ENCODE results near the gene OR5AP2.
"Not testable (repeated sequence)": the region's sequence is repeated elsewhere in the genome, so short reads cannot be mapped to it uniquely, and the experiment has no call there.

Gene OR5AP2

DNA sequence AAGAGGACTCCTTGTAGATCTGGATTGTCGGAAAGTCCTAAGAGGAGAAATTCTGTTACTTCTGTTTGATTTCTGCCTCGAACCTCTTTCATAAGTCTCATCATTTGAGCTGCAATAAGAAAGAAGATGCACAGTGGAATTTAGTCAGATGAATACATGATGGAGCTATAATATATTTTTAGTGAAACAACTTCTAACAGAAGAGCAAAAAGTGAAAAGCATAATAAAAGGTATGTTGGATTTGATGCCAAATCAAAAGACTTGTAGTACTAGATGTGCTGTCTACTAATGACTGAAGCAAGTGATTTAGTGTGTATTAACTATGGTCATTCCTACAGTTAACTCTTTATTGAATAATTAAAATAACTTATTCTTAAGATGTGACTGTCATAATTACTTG is at the start of gene OR5AP2:
Gene OR5AP2 (minus strand): TSS at position 101 of the 400 bp plus-strand sequence. CDS start 0 bp downstream, at position 101.
- TF ChIP-seq, protein P1, sequence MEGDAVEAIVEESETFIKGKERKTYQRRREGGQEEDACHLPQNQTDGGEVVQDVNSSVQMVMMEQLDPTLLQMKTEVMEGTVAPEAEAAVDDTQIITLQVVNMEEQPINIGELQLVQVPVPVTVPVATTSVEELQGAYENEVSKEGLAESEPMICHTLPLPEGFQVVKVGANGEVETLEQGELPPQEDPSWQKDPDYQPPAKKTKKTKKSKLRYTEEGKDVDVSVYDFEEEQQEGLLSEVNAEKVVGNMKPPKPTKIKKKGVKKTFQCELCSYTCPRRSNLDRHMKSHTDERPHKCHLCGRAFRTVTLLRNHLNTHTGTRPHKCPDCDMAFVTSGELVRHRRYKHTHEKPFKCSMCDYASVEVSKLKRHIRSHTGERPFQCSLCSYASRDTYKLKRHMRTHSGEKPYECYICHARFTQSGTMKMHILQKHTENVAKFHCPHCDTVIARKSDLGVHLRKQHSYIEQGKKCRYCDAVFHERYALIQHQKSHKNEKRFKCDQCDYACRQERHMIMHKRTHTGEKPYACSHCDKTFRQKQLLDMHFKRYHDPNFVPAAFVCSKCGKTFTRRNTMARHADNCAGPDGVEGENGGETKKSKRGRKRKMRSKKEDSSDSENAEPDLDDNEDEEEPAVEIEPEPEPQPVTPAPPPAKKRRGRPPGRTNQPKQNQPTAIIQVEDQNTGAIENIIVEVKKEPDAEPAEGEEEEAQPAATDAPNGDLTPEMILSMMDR (IDR thresholded peaks at IDR 0.05; ENCODE audit: control insufficient read depth, extremely low read depth, insufficient read depth): no peak
- H3K4me3 ChIP-seq (ENCODE audit: low read depth, low read length): no peak within 1 kb of the TSS
- no peak for DNase-seq (ENCODE audit: low read depth)

DNA sequence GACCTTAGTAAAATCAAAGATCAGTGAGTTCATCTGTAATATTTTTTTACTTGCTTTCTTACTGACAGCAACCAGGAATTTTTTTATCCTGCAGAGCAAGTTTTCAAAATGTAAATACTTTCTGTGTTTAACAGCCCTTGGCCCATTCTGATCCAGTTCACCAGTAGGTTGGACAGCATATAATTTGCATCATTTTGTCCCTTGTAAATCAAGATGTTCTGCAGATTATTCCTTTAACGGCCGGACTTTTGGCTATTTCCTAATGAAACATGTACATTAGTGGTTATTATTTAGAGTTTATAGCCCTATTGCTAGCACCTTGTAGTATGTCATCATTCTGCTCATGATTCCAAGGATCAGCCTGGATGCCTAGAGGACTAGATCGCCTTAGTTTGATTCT is 48.9 kb upstream of the OR5AP2 start:
- peak; percentile 91 for DNase-seq (ENCODE audit: low read depth)
- H3K4me3 ChIP-seq (ENCODE audit: low read depth, low read length): not testable (repeated sequence)

DNA sequence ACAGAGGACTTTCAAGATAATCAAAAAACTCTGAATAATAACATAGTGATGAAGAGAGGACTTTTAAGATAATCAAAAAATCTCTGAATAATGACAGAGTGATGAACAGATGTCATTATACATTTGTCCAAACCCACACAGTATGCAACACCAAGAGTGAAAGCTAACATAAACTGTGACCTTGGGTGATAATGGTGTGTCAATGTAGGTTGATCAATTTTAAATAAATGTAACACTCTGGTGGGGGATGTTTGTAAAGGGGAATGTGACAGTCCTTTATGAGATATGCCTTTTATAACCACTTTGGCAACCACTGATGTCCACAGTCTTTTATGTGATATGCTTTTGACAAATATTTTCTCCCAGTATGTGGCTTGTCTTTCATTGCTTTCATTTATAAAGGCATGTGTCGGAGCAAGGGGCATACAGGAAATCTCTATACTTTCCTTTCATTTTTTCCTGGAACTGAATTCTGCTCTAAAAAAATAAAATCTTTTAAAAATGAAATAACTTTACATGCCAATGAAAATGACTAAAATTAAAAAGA is 46.4 kb upstream of the OR5AP2 start:
- TF ChIP-seq, protein P1 (IDR thresholded peaks at IDR 0.05; ENCODE audit: control insufficient read depth, extremely low read depth, insufficient read depth): no peak
- DNase-seq (ENCODE audit: low read depth): no peak
- no peak overlapping the region for H3K4me3 ChIP-seq (ENCODE audit: low read depth, low read length)

DNA sequence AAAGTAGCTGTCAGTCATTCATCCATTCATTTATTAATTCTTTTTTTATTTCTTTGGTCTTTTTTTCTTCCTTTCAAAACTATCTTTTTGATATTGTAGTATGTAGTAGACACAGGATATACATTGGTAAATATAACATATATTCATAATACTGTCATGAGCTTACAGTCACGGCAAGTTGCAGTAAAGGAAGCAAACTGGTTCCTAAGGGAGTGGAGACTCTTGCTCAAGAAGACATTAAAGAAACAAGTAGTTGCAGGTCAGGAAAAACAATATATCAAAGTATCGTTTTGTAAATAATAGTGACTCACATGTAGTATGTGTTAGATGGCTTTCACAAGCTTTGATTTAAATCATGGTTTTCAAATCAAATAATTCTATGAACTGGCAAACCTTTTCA is 28.7 kb upstream of the OR5AP2 start:
- TF ChIP-seq, protein P1 (IDR thresholded peaks at IDR 0.05; ENCODE audit: control insufficient read depth, extremely low read depth, insufficient read depth): no peak
- no peak for DNase-seq (ENCODE audit: low read depth)

DNA sequence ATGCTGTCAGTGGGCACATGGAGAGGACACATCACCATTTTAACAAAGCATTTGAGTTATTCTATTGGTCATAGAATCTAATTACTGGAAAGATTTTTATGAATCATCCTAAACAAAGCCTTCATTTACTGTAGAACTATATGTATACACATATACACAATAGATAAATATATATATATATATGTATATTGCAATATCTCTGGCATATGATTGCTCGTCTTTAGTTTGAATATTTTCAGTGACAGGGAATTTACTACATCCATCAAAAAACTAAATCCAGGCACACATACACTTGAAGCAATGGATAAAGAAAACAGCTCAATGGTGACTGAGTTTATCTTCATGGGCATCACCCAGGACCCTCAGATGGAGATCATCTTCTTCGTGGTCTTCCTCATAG is 21.1 kb upstream of the OR5AP2 start, which contains the start of gene OR5AR1:
Gene OR5AR1 (plus strand): TSS at position 301 of the 400 bp plus-strand sequence. CDS start 0 bp downstream, at position 301.
- no peak for DNase-seq (ENCODE audit: low read depth)
- TF ChIP-seq, protein P1 (IDR thresholded peaks at IDR 0.05; ENCODE audit: control insufficient read depth, extremely low read depth, insufficient read depth): no peak
- H3K4me3 ChIP-seq (ENCODE audit: low read depth, low read length): no peak within 1 kb of the TSS

More for the DNA sequence above, 28.7 kb upstream of the OR5AP2 start:
- H3K4me3 ChIP-seq (ENCODE audit: low read depth, low read length): no peak overlapping the region

DNA sequence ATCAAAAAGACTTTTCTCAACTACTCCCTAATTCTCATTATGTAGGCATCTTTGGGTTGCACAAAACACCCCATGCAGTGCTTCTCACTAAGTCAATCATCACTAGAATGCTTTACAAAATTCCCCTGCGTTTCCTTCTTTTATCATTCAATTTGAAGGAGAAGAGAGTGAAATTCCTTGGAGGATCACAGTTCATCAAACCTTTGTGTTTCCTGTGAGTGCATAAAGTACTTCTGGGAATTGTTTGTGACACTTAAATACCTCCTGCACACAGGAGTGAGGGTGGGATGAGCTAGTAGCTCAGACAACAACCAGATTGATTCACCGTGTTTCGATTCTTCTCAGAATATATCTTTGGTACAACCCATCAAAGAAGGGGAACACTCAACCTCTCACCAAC is 17.5 kb upstream of the OR5AP2 start:
- no peak overlapping the region for H3K4me3 ChIP-seq (ENCODE audit: low read depth, low read length)
- TF ChIP-seq, protein P1 (IDR thresholded peaks at IDR 0.05; ENCODE audit: control insufficient read depth, extremely low read depth, insufficient read depth): no peak
- no peak for DNase-seq (ENCODE audit: low read depth)

DNA sequence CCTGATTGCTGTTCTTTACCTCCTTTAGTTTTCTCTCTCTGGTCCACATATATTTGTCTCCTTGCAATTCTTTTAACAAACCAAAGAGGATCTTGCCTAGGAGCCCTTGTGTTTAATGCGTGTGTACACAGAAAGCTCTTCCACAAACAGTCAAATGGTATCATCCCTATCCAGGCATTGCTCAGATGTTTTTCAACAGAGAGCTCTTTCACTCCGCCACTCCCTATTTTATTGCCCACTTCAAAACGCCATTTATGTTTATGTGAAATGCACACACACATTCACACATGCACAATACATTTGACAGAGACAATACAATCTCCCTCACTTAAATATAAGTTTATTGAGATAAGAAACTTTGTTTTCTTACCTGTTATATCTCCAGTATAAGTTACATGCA is 4.7 kb downstream of the OR5AP2 start:
- H3K4me3 ChIP-seq (ENCODE audit: low read depth, low read length): no peak overlapping the region
- no peak for DNase-seq (ENCODE audit: low read depth)
- TF ChIP-seq, protein P1 (IDR thresholded peaks at IDR 0.05; ENCODE audit: control insufficient read depth, extremely low read depth, insufficient read depth): no peak
